GM19193 (cell line): ENCODE data around the gene SZRD1.

Experiments
- POLR2A ChIP-seq: IDR thresholded peaks from 4 replicates; pipeline ENCODE4 v1.6.1; 2011; ENCODE audit not compliant: insufficient read depth, insufficient read length; ENCODE audit errors: extremely low read depth

The SZRD1 gene, protein sequence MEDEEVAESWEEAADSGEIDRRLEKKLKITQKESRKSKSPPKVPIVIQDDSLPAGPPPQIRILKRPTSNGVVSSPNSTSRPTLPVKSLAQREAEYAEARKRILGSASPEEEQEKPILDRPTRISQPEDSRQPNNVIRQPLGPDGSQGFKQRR

DNA sequence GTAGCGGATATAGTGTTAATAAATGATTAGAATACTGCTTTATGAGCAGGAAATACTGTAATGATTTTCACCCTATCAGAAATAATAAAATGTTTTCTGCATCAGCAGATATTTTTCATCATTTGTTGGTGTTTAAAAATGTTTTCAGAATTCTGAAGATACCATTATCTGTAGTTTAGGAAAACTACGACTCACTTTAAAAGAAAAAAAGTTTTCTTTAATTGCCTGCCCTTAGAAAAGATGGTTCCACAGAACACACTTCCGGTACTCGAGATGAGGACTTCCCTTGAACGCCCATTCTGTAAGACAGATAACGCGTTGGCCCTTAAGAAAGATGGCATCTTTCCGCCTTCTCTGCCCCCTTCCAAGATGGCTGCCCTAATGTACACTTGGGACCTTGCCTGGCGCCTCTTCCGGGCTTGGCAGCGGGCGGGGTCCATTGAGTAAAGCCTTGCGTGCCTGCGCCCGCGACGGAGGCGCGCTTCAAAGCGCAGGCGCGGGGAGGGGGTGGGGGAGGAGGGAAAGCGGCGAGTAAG, at the start of gene SZRD1:
SZRD1 (plus strand) TSS at position 521 of the 536 bp plus-strand sequence. CDS start 16 bp downstream, outside the sequence.
- no peak for TF ChIP-seq POLR2A

DNA sequence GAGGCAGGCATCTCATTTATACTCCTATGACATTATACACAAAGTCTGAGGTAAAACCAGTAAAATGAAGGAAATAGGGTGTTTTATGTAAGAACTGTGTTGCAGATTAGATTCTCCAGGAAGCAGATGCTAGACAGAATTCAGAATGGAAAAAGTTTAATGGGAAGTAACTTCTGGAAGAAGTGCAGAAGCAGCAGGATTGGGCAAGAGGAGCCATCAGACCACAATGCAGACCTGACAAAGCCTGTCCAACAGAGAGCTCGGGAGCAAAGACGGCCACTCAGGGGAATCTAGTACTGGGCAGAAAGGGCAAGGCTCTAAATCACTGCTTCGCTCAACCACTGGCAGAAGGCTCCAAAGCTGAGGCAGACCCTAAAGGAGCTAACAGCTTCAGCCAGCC, 48.5 kb upstream of the SZRD1 start:
- no peak for TF ChIP-seq POLR2A

DNA sequence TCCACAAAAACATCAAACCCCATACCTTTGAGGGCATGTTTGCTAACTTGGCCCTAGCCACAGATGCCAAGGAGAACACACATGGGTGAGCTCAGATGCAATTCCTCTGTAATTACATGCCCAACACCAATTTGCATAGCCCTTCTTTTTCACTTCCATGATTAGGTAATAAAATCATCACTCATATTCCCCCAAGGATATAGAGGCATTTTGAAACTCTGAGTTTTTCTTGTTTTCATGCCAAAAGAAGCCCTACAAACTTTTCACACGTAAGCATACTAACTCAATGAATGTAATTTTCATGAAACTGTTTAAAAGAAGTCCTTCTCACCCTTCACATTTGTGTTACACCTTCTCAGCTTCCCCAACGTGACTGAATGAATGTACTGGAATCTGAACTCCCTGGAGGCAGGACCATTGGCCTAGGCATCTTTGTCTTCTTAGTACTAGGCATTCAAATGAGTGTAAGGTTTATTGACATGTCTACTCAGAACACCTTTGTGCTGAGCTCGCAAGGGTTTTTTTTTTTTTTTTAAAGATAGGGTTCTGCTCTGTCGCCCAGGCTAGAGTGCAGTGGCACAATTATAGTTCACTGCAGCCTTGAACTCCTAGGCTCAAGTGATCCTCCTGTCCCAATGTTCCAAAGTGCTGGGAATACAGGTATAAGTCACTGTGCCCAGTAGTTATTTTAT, 45.7 kb upstream of the SZRD1 start:
- TF ChIP-seq POLR2A = no peak

DNA sequence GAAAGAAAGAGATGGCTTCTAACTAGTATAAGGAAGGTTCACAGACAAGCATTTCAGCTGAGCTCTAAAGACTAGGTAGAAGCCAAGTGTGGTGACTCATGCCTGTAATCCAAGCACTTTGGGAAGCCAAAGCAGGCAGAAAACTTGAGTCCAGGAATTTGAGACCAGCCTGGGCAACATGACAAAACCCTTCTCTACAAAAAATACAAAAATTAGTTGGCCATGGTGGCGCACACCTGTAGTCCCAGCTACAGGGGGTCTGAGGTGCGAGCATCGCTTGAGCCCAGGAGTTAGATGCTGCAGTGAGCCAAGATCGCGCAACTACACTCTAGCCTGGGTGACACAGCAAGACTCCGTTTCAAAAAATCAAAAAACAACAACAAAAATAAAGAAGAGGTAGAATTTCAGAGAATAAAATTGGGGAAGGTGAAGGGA, 42.6 kb upstream of the SZRD1 start:
- TF ChIP-seq POLR2A = no peak

DNA sequence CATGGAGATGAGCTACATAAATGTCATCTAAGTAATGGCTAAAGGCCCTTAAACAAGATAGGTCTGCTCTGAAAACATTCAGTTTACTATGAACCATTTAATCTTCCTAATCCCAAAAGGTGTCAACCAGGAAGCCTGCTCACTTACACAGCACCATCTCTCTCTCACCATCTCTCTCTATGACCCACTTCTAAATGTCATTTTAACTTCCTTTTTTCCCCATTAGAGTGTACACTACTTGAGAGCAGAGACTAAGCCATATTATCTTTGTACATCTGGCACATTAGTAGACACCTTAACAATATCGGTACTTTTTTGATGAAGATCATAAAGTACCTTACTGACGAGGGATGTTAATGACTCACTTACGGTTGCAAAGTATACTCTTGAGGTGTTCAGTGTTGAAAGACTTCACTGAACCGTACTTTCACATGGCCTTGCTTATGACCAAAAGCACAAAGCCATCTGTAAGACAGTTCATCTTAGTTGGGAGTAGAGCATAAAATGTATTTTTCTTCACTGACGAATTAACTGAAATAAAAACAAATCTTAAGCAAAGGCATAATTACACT, 40.1 kb upstream of the SZRD1 start:
- no peak for TF ChIP-seq POLR2A

DNA sequence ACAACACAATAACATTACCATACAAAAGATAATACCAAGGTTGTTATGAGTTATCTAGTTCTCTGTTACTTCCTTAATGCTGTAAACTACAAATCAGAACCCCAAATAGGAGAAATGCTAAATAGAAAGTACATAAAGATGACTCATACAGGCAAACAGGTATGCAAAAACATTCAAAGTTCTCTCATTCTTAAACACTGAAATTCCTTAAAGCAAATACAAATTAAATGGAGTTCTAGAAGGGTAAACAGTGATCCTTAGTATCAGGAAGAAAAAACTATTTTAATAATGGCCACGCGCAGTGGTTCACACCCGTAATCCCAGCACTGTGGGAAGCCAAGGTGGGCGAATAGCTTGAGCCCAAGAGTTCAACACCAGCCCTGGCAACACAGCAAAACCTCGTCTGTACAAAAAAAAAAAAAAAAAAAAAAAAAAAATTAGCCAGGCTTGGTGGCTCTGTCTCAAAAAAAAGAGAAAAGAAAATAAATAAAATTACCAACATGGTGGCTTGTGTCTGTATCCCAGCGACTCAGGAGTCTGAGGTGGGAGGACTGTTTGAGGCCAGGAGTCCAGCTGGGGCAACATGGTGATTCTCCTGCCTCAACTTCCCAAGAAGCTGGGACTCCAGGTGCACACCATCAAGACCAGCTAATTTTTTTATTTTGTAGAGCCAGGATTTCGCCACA, 32.2 kb upstream of the SZRD1 start:
- TF ChIP-seq POLR2A = no peak

DNA sequence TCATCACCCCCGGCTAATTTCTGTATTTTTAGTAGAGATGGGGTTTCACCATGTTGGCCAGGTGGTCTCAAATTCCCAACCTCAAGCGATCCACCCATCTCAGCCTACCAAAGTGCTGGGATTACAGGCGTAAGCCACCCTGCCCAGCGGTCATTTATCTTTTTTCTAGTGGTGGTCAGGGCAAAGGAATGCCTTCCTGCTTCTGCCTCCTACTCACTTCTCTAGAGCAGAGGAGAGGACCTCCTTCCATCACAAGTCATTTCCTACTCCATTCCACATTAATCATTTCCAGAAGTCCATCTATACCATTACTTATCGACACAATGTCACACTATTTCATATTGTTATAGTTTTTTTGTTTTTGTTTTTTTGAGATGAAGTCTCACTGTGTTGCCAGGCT, 28.1 kb upstream of the SZRD1 start:
- no peak for TF ChIP-seq POLR2A

DNA sequence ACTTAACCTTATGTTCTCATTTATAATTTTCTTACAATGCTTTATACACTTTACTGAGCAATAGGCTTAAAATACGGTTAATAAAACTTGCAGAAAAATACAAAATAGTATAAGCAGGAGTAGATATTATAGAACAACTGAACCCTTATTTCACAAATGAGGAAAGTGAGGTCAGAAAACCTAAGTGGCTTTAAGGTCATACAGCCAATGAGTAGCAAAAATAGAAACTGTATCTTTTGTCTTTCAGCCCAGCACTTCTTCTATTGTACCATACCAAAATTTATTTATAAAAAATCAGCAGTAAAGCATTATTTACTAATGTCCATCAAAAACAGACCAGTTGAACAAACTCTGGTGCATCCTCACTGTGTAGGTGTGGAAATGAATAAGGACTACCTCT, 26.4 kb upstream of the SZRD1 start:
- no peak for TF ChIP-seq POLR2A

DNA sequence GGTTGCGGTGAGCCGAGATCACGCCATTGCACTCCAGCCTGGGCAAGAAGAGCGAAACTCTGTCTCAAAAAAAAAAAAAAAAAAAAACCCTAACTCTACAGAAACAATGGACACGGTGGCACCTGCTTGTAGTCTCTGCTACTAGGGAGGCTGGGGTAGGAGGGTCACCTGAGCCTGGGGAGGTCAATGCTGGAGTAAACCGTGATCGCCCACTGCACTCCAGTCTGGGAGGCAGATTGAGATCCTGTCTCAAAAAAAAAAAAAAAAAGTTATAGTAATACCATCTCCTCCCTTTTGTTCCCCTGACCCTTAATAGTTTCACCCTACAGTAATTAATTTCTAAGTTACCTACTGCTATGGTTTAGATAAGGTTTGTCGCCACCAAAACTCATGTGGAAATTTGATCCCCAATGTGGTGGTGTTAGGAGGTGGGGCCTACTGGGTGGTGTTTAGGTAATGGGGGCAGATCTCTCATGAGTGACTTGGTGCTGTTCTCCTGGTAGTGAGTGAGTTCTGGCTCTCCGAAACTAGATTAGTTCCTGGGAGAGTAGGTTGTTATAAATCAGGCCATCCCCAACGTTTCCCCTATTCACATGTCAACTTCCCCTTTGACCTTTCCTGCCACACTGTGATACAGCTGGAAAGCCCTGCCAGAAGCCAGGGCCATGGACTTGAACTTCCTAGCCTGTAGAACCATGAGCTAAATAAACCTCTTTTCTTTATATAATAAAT, 24.5 kb upstream of the SZRD1 start:
- TF ChIP-seq POLR2A = no peak

DNA sequence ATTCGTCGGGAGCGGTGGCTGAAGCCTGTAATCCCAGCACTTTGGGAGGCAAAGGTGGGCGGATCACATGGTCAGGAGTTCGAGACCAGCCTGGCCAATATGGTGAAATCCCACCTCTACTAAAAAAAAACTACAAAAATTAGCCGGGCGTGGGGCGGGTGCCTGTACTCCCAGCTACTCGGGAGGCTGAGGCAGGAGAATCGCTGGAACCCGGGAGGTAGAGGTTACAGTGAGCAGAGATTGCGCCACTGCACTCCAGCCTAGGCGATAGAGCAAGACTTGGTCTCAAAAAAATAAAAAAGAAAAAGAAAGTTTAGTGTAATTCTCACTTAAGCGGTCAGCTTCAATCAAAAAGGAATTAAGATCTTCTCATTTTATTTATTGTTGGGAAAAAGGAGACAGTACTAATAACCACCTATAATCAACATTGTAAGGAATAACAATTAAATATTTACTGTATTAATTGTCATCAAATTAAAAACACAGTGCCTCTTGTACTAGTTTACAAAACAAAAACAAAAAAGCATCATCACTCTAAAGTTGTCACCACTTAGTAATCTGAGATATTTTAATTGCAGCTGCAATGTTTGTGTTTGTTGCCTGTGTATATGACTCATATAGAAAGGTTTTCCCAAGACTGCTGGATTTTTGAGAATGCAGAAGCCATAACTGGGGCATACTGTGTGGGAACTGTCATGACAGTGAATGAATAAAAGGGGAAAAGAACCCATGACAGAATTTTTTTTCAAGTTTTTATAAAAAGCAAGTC, 18.4 kb upstream of the SZRD1 start:
- no peak for TF ChIP-seq POLR2A

DNA sequence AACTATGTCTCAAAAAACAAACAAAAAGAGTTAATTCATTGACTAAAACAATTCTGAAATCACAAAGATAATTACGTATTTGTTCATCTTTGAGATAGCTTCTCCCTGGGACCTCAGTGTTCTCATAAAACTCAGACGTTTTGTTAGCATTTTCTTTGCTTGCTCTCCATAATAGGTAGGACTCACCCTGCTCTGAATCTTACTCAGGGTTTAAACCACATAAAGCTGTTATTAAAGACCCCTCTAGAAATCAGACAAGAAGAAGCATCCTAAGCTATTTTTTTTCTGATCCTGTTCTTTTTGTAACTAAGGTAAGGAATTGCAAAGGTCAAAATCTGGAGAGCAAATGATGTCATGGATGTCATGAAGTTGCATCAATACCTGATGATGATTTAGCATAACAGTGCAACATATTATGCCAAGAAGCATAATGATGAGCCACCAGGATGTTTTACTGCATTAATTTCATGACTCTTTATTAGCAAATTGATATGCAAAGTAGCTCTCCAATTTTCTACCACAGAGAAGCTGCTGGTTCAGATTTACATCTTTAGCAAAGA, 17.1 kb upstream of the SZRD1 start:
- TF ChIP-seq POLR2A = no peak

DNA sequence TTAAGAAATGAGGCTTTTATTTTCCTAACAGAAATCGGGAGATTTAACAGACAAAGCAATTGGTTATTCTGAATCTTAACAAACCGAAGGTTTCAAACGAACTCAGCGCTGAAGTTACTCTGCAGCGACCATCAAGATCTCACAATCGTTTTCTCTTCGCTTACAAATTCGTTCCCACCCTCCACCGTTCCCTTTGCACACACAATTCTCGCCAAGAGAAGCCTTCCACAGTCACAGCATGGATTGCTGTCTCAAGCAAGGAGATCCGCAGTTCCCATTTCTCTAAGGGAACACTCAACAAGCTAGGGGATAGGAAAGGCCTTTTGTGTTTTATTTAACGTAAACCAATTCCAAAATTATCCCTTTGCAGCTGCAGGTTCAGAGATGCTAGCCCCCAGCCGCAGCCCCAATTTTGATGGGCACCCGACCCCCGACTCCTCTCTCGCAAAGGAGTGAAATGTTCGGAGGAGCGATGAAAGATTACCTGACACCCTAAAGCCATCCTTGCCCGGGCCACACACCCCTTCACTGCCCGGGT, 15.5 kb upstream of the SZRD1 start:
- TF ChIP-seq POLR2A = no peak

DNA sequence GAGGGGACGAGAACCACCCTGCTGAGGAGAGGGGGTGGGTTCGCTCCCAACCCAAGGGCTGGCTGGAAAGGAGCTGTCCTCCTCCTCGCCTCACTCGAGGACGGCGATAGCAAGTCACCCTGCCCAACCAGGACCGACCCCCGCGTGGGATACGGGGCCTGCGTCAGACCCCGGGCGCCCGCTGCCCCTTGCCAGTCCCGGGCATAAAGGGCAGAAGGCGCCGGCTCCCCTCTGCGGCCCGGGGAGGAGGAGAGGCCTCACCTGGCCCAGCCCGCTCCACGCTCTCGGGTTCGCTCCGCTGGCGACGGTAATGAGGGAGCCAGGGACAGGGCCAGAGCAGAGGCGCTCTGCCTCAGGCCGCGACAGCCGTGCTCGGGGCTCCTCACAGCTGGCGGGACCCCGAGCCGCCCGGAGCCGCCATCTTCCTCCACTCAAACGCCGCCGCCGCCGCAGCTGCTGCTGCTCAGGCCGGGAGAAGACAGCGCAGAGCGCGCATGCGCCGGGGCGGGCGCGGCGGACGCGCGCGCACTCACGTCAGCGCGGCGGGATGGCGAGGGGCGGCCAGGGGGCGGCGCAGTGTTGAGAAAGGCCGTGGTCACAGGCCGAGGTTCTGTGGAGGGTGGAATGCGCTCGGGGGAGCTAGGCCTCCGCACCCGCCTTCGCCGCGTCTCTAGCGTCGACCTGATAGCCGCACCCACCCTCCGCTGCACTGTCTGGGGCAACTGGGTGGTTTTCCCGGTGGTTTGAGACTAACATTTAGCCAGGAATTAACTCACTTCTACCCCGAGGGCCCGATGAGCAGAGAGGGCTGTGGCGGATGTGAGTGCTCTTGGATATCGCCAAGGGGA, 14.8 kb upstream of the SZRD1 start, which contains the start of gene FBXO42:
FBXO42 (minus strand) TSS at position 487 of the 848 bp plus-strand sequence. CDS start 37,062 bp downstream, outside the sequence.
- TF ChIP-seq POLR2A = peak; percentile 94
